Fibroblast of lung (primary cell): ENCODE data around the gene YIPF2. TPM values are rescaled to one million over a fixed set of nuclear protein-coding genes. Genes with fewer than 3 reads are reported as not detected.

Experiments
- DNase-seq, 2 donors: peaks; one replicate each; pipeline versions ENCODE4 v3.0.0 to v3.0.0-alpha.2; 2010; ENCODE audit warnings: low read depth in 2 of 2
- H2AFZ ChIP-seq: 2 replicates; pipeline ENCODE4 v1.5.1; 2012; ENCODE audit warnings: low read length, control low read depth, inconsistent platforms
- H3K27ac ChIP-seq: 2 replicates; pipeline ENCODE4 v1.5.1; 2011; ENCODE audit warnings: low read length, control low read depth; ENCODE audit not compliant: insufficient read depth
- H3K27me3 ChIP-seq: 2 replicates; pipeline ENCODE4 v1.5.1; 2011; ENCODE audit warnings: mild to moderate bottlenecking, low read length; ENCODE audit not compliant: control insufficient read depth, insufficient read depth
- H3K36me3 ChIP-seq: 2 replicates; pipeline ENCODE4 v1.5.1; 2011; ENCODE audit warnings: low read length; ENCODE audit not compliant: control insufficient read depth, insufficient read depth
- H3K4me1 ChIP-seq: 2 replicates; pipeline ENCODE4 v1.5.1; 2011; ENCODE audit warnings: low read length; ENCODE audit not compliant: control insufficient read depth, insufficient read depth; ENCODE audit errors: extremely low read depth
- H3K4me2 ChIP-seq: 2 replicates; pipeline ENCODE4 v1.5.1; 2011; ENCODE audit warnings: low read length, control low read depth; ENCODE audit not compliant: insufficient read depth; ENCODE audit errors: extremely low read depth
- H3K4me3 ChIP-seq, 4 experiments: fragments of 200-600 bp in 1 of 4; sonication (generic) in 1 of 4; replicated peaks in 1 of 4; 2 replicates each; pipeline ENCODE4 v1.5.1; 2011 to 2016; ENCODE audit warnings: low read length in 4 of 4, low read depth in 3 of 4, mild to moderate bottlenecking in 3 of 4, control low read depth in 2 of 4, inconsistent platforms in 1 of 4, mixed read lengths in 1 of 4; ENCODE audit not compliant: insufficient read depth in 1 of 4; ENCODE audit errors: control extremely low read depth in 1 of 4
- H3K79me2 ChIP-seq: 2 replicates; pipeline ENCODE4 v1.5.1; 2012; ENCODE audit warnings: mild to moderate bottlenecking, low read length, inconsistent platforms; ENCODE audit not compliant: control insufficient read depth, insufficient read depth
- H3K9ac ChIP-seq: 2 replicates; pipeline ENCODE4 v1.5.1; 2011; ENCODE audit warnings: mild to moderate bottlenecking, low read length, control low read depth; ENCODE audit not compliant: insufficient read depth
- H3K9me3 ChIP-seq: 2 replicates; pipeline ENCODE4 v1.5.1; 2012; ENCODE audit warnings: low read depth, low read length; ENCODE audit not compliant: control insufficient read depth, insufficient read depth
- H4K20me1 ChIP-seq: 2 replicates; pipeline ENCODE4 v1.5.1; 2011; ENCODE audit warnings: low read length; ENCODE audit not compliant: control insufficient read depth, insufficient read depth; ENCODE audit errors: extremely low read depth
- CTCF ChIP-seq, 2 donors: IDR thresholded peaks in 1 of 2; conservative IDR thresholded peaks in 1 of 2; 1 replicate in 1 of 2; 2 replicates in 1 of 2; pipeline ENCODE4 v1.5.1; 2011 to 2012; ENCODE audit warnings: low read length in 2 of 2, control low read depth in 1 of 2, inconsistent platforms in 1 of 2, low read depth in 1 of 2, mild to moderate bottlenecking in 1 of 2
- EZH2 ChIP-seq: IDR thresholded peaks from 2 replicates; pipeline ENCODE4 v1.5.1; 2012; ENCODE audit warnings: low read length, control low read depth, mild to moderate bottlenecking; ENCODE audit errors: missing control alignments
- polyA plus RNA-seq, 2 donors: library from polyadenylated mRNA; depleted of rRNA in 1 of 2; stranded (reverse) in 1 of 2; unstranded in 1 of 2; fragments of >200 nt; gene quantifications; 2 replicates each; pipeline ENCODE4 v1.2.1, GENCODE V29; 2011 to 2012; ENCODE audit warnings: missing spikeins in 1 of 2
- total RNA-seq: library from RNA; depleted of rRNA; stranded (reverse); fragments of >200 nt; gene quantifications from 2 replicates; pipeline ENCODE4 v1.2.1, GENCODE V29; 2014

The YIPF2 gene
- total and polyA plus RNA-seq, 2 donors (not counting 1 experiment from before 2014, with no cell fraction given), result 41.5 to 118 TPM

- TF ChIP-seq EZH2 (no peak), CTCF (conservative IDR thresholded peaks at IDR 0.05 in 1 of 2, IDR thresholded peaks at IDR 0.05 in 1 of 2; ENCODE audit: low read depth in 1 of 2, low read length in 2 of 2) (no peak)
- no peak overlapping the region for H3K9ac ChIP-seq
- DNase-seq, result no peak
- H3K4me3 ChIP-seq, result no peak overlapping the region
- no peak overlapping the region for H3K4me2 ChIP-seq
- no peaks in the 10 kb centered on the region for H4K20me1 ChIP-seq
- H3K4me1 ChIP-seq, result no peaks in the 10 kb centered on the region
- H3K36me3 ChIP-seq, result peaks cover 1% of the 10 kb centered on the region
- peaks cover 86% of the 10 kb centered on the region for H3K79me2 ChIP-seq
- no peak overlapping the region for H3K27ac ChIP-seq
- H3K9me3 ChIP-seq, result no peaks in the 10 kb centered on the region
- H2AFZ ChIP-seq, result no peak overlapping the region
- H3K27me3 ChIP-seq, result no peaks in the 10 kb centered on the region
Observed at GRCh38 chr19:10966809-10967208, 38.4 kb upstream of the YIPF2 start.

GRCh38 chr19:10965398-10965797, 37.0 kb upstream of the YIPF2 start:
- H3K9me3 ChIP-seq, result no peaks in the 10 kb centered on the region
- H2AFZ ChIP-seq, result no peak overlapping the region
- H3K27me3 ChIP-seq, result no peaks in the 10 kb centered on the region
- H3K36me3 ChIP-seq, result peaks cover 1% of the 10 kb centered on the region
- no peak for DNase-seq
- H3K4me1 ChIP-seq, result no peaks in the 10 kb centered on the region
- H3K27ac ChIP-seq, result no peak overlapping the region
- TF ChIP-seq EZH2, result no peak
- peaks cover 82% of the 10 kb centered on the region for H3K79me2 ChIP-seq
- H3K9ac ChIP-seq, result no peak overlapping the region
- no peaks in the 10 kb centered on the region for H4K20me1 ChIP-seq
- no peak overlapping the region for H3K4me2 ChIP-seq
- H3K4me3 ChIP-seq, result no peak overlapping the region

- no peak for TF ChIP-seq EZH2
- TF ChIP-seq CTCF (conservative IDR thresholded peaks at IDR 0.05 in 1 of 2, IDR thresholded peaks at IDR 0.05 in 1 of 2; ENCODE audit: low read depth in 1 of 2, low read length in 2 of 2), result no peak
- no peak overlapping the region for H2AFZ ChIP-seq
- peaks cover 1% of the 10 kb centered on the region for H3K36me3 ChIP-seq
- no peaks in the 10 kb centered on the region for H4K20me1 ChIP-seq
- H3K9me3 ChIP-seq, result no peaks in the 10 kb centered on the region
- no peak overlapping the region for H3K4me2 ChIP-seq
- H3K4me3 ChIP-seq, result no peak overlapping the region
- DNase-seq, result no peak
- peaks cover 77% of the 10 kb centered on the region for H3K79me2 ChIP-seq
- H3K27me3 ChIP-seq, result no peaks in the 10 kb centered on the region
- H3K4me1 ChIP-seq, result no peaks in the 10 kb centered on the region
- H3K9ac ChIP-seq, result no peak overlapping the region
- no peak overlapping the region for H3K27ac ChIP-seq
Observed at GRCh38 chr19:10964903-10965302, 36.5 kb upstream of the YIPF2 start.
